Iris pigment epithelial cell (primary cell): Measurements from ENCODE around the gene NEUROD1.
A peak's percentile ranks its signal among the peaks of the same experiment; 100 is the strongest.

Source experiments
- DNase-seq: peaks from one replicate; pipeline ENCODE4 v3.0.0-alpha.2; 2011; ENCODE audit warnings: low read depth

The NEUROD1 gene

DNA sequence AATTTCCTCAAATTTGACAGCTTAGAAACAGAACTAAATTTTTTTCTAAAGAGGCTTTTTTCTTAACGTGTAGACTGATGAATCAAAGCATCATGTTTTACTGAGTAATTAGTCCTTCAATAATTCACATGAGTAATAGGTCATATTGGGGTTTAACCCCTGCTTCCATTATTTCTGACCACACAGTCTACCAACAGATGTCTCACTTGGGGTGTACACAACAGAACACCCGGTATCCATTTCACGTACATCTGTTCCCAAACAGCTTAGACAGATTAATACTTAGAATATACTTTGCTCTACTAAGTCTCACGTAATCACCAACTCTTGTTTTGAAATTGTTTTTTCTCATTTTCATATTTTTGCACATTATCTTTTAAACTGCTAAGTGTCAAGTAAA, 38.2 kb downstream of the NEUROD1 start:
- no peak for DNase-seq

DNA sequence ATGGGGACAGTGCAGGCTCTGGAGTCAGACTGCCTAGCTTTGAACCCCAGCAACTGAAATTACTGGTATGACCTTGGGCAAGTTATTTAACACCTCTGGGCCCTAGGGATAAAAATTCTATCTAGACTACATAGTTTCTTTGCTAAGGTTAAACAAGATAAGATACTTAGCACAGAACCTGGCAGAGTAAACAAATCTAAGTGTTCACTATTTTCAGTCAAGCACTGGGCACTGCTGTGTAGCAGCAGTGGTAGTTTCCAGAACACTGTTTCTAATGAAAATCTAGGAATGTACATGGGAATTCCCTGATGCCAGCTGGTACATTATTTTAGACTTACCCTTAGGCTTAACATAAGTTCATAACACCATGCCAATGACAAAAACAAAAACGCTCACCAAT, 40.6 kb downstream of the NEUROD1 start:
- DNase-seq = no peak

DNA sequence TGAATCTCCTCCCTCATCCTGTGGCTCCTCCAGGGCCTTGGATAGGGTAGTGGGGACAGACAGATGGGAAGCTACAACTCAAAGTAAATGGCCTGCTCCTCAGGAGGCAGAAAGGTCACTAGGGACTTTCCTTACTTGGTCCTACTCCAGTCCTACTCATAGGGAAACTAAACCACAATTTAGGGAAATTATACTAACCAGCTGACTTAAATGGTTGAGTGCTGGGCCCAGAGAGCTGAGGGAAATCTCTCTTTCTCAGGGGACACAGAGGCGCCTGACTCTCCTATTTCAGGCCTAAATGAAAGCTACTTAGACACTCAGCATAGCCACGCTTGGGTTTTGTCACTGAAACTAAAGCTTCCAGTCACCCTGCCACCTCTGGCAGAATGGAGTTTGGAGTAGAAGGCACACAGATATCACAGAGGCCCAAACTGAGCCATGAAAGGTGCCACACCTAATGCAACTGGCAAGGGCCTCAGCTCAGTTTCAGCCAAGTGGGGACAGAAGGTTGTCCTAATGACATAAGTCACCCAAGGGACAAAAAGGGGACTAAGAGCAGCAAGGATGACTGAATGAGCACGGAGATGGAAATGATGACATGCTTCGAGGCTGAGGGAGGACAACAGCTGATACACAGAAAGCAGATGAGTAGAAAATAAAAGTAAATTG, 47.5 kb downstream of the NEUROD1 start:
- no peak for DNase-seq

DNA sequence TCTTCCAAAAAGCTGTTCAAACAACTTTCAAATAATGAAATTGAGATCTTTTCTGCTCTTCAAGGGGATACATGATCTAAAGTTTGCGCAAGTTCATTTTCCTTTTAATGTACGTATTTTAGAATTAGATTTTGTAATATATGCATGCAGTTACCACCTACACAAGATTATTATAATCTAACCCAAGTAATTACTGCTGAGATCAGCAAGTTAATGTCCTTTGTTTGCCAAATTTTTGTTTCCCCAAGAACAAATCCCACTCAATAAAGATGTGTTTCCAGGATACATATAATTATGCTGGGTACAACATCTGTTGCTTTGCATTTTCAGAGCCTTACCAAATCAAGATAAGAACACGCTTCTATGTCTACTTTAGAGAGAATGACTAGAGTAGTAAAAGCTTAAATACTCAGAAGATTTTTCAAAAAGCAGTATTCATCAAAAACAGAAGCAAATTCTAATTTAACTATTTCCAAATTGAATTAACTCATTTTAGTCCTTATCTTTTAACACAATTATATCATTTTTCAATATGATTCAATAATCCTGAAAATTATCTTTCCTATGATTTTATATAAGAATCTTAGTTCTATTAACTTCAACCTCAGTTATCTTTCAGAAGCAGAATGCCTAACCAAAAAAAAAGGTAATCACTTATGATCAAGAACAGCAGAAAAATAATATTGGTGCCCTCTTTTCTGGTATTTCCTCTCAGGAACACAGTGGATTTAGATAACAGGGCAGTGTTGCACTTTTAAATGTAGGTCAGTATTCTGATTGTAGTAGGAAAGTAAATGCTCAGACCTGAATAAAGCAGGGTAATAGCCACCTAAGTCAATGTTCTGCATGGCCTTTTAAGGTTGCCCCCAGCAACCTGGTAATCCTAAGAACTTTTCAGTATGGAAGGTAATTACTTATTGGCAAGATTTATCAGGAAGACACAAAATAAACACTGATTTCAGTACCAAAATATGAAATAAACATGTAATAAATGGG, 51.4 kb downstream of the NEUROD1 start:
- DNase-seq = no peak

DNA sequence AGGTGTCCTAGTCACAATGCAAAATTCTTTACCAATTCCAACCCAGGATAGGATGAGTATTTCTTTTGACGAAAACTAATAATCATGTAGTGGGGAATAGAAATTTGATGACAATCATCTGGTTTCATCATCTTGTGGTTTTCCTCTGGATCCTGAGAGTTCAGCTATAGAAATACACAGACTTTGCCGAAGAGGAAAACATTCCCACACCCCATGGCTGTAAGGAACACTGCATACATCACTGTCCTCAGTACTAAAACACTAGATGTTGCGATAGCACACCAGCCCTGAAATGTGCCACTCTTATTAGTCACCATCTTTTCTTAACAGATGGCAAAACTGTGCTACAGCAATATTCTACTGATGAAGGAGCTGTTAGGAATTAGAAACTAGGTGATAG, 52.8 kb downstream of the NEUROD1 start:
- DNase-seq = peak; percentile 47

DNA sequence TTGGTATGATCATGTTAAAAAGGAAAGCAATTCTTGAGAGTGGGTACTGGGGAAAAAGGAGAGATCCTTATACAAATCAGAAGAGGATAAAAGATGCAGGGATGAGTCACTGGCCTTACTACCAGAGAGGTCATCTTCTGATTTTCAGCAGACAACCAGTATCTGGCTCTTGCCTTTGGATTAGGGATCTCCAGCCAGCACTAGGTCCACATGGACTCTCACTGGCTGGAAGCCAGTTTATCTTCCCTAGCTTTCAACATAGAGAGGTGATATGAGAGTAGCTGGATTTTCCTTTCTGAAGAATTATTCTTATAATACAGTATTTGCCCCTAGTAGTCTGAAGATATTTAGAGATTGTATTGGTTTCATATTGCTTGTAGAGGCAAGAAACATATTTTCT, 53.6 kb downstream of the NEUROD1 start:
- DNase-seq = no peak
